Duodenal mucosa (tissue), 2 donors: ENCODE results near the gene SVIL.
"Not testable (repeated sequence)": the region's sequence is repeated elsewhere in the genome, so short reads cannot be mapped to it uniquely, and the experiment has no call there.

Source experiments
- H3K27ac ChIP-seq: one replicate; pipeline ENCODE4 v1.7.0; 2013; ENCODE audit warnings: low read depth, low read length
- H3K27me3 ChIP-seq, 2 donors: one replicate each; pipeline ENCODE4 v1.7.0; 2013; ENCODE audit warnings: low read length in 2 of 2, control low read depth in 1 of 2; ENCODE audit not compliant: insufficient read depth in 2 of 2, control insufficient read depth in 1 of 2
- H3K36me3 ChIP-seq, 2 donors: one replicate each; pipeline ENCODE4 v1.7.0; 2013; ENCODE audit warnings: low read length in 2 of 2, control low read depth in 1 of 2; ENCODE audit not compliant: insufficient read depth in 2 of 2, control insufficient read depth in 1 of 2
- H3K4me1 ChIP-seq, 2 donors: one replicate each; pipeline ENCODE4 v1.7.0; 2013; ENCODE audit warnings: low read length in 2 of 2, control low read depth in 1 of 2; ENCODE audit not compliant: insufficient read depth in 2 of 2, control insufficient read depth in 1 of 2
- H3K4me3 ChIP-seq, 2 donors: one replicate each; pipeline ENCODE4 v1.7.0; 2013; ENCODE audit warnings: low read length in 2 of 2, low read depth in 1 of 2
- H3K9ac ChIP-seq, 2 donors: one replicate each; pipeline ENCODE4 v1.7.0; 2013; ENCODE audit warnings: low read length in 2 of 2, low read depth in 1 of 2
- H3K9me3 ChIP-seq, 2 donors: one replicate each; pipeline ENCODE4 v1.7.0; 2013; ENCODE audit warnings: low read length in 2 of 2, control low read depth in 1 of 2; ENCODE audit not compliant: control insufficient read depth in 1 of 2

SVIL gene

DNA sequence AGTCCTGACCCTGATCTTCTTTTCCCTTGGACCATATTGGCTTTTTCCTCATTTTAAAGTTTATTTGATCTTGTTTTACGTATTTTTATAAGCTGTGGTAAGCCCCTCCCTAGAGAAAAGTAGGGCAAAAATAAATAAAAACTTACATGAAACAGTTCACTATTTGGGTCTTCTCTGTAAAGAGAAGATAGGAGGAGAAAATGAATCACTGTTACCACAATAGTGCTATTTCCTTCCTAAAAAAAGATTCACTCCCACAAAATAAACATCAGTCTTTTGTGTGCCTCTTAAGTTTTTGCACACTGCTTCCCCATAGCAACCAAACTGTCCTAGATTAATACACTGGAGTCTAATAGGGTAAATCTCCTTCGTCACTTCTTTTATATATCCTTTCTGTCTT, 1.4 kb upstream of the SVIL start:
- Histone ChIP-seq H3K27me3 (no peaks in the 10 kb centered on the region), H3K4me1 (peaks cover 10 to 15% of the 10 kb centered on the region in 2 donors), H3K9me3 (no peaks in the 10 kb centered on the region), H3K9ac (no peak overlapping the region), H3K4me3 (no peak overlapping the region), H3K27ac (no peak overlapping the region), H3K36me3 (no peaks in the 10 kb centered on the region)

DNA sequence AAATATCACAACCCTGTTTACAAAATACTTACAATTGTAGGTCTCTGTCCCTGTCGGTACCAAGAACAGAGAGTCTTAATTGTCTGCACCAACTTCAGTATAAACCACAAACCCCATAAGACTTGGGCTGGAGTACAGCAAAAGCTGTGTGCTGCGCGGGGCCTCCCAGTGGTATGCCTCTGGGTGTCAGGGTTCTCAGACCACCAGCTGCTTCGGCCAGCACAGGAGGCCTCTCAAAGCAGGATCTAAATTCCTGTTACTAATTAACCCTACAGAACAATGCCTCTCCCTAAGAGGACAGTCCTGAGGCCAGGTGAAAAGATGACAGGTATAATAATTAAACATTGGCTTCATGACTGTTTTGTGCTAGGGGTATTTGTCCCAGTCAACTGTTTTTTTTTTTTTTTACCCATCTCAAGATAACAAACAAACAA, 957 bp upstream of the SVIL start:
- Histone ChIP-seq H3K9ac (peak overlapping the region in 1 of 2 donors; percentile 15), H3K36me3 (no peaks in the 10 kb centered on the region), H3K27ac (no peak overlapping the region), H3K4me1 (peaks cover 10 to 19% of the 10 kb centered on the region in 2 donors), H3K9me3 (no peaks in the 10 kb centered on the region), H3K27me3 (no peaks in the 10 kb centered on the region), H3K4me3 (no peak overlapping the region)

DNA sequence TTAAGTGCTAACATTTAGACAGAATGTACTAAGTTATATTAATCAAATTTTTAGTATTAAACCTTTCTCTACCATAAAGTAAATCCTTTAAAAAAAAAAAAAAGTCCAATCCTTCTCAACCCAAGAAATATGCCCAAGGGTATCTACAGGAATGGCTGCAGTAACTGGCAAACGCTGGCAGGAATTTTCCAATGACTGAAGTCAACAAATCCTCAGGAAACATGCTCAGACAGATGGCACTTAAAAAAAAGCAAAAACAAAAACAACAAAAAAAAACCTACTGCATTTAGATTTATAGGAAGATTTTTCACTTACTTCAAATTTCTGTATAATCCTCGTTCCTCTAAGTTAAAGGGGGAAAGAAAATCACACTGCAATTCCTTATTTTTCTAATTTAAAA, 666 bp downstream of the SVIL start:
- H3K9me3 ChIP-seq, result no peaks in the 10 kb centered on the region
- peak overlapping the region in 1 of 2 donors; percentile 5 for H3K4me3 ChIP-seq
- no peaks in the 10 kb centered on the region for H3K36me3 ChIP-seq
- H3K4me1 ChIP-seq, result peaks cover 10 to 28% of the 10 kb centered on the region in 2 donors
- no peak overlapping the region for H3K27ac ChIP-seq
- H3K27me3 ChIP-seq, result no peaks in the 10 kb centered on the region
- H3K9ac ChIP-seq, result no peak overlapping the region

DNA sequence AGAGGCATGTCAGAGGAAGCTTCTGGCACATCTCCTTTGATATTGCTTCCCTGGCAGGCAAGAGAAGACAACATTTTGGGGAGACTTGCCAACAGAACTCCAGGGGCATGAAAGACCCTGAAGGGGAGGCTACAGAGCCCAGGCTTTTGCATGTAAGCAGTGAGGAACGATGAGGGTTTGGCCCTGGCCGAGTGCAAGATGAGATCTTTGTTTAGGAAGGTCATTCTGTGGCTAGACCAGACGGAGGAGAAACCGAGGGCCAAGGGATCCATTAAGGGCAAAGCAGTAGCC, 3.8 kb downstream of the SVIL start:
- no peak overlapping the region for H3K27ac ChIP-seq
- no peak overlapping the region for H3K9ac ChIP-seq
- H3K4me3 ChIP-seq, result peak overlapping the region in 1 of 2 donors; percentile 6
- no peaks in the 10 kb centered on the region for H3K36me3 ChIP-seq
- peaks cover 7 to 28% of the 10 kb centered on the region in 2 donors for H3K4me1 ChIP-seq
- no peaks in the 10 kb centered on the region for H3K9me3 ChIP-seq
- no peaks in the 10 kb centered on the region for H3K27me3 ChIP-seq

DNA sequence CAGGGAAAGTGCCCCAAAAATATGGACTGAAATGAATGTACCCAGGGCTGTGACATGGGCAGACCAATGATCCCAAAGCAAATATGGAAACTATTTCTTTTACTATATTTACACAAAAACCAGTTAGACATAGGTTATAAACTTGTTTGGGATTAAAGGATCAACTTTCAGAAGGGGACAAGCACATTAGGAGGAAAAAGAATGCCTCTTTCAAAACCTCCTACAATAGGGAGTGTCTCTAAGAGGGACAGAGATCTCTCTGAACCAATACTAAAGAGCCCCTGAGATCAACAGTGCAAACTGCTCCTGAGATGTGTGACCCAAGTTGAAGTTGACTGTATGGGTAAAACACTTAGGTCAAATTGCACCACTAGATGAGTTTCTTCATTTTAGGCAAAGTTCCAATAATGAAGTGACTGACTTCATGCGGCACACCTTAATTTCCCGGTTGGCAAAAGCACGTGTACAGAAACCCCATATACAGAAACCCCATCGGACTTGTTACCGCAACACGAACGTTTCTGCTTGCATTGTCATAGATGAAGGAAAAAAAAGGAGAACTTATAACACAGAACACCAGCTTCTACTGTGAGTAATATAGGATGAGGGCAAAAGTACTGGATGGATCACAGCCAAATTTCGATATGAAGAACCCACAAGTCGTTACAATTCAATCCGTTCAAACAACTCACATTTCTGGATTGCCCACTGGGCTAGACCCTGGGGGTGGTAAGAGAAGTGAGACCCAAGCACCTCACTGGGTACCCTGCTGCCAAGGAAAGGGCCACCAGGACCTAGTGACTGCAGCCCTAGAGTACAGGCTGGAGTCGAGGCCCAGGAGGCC, 4.3 kb downstream of the SVIL start:
- H3K4me3 ChIP-seq, result peak overlapping the region in 1 of 2 donors; percentile 6
- no peak overlapping the region for H3K27ac ChIP-seq
- no peak overlapping the region for H3K9ac ChIP-seq
- no peaks in the 10 kb centered on the region for H3K9me3 ChIP-seq
- H3K4me1 ChIP-seq, result peaks cover 1 to 22% of the 10 kb centered on the region in 2 donors
- no peaks in the 10 kb centered on the region for H3K36me3 ChIP-seq
- H3K27me3 ChIP-seq, result no peaks in the 10 kb centered on the region

DNA sequence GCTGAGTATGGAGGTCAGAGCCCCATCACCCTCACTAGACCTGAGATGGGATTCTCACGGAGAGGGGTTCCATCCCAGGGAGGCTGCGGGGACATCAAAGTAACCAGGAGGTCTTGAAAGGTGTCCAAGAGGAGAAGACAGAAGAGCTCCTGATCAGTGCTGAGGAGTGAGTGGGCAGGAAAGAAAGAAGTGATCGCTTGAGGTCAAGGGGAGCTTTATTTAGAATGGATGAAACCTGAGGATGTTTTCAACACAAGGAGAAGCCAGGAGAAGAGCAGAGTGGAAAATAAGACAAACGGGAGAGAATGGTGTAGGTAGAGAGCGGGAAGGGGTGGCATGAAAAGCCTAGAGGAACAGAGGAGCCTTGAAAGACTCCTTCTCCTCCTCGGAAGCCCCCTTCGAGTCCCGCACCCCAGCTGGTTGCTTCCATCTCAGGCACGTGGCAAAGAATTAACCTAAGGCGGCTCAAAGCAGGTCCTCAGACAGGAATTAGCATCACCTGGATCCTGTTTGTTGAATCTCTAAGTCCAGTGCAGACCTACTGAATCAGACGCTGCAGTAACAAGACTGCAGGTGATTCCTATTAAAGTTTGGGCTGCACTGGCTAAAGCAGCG, 5.8 kb downstream of the SVIL start:
- H3K9me3 ChIP-seq, result no peaks in the 10 kb centered on the region
- H3K27ac ChIP-seq, result no peak overlapping the region
- H3K36me3 ChIP-seq, result no peaks in the 10 kb centered on the region
- no peak overlapping the region for H3K4me3 ChIP-seq
- no peak overlapping the region for H3K9ac ChIP-seq
- H3K4me1 ChIP-seq, result peaks cover 0 to 20% of the 10 kb centered on the region in 2 donors
- H3K27me3 ChIP-seq, result no peaks in the 10 kb centered on the region

DNA sequence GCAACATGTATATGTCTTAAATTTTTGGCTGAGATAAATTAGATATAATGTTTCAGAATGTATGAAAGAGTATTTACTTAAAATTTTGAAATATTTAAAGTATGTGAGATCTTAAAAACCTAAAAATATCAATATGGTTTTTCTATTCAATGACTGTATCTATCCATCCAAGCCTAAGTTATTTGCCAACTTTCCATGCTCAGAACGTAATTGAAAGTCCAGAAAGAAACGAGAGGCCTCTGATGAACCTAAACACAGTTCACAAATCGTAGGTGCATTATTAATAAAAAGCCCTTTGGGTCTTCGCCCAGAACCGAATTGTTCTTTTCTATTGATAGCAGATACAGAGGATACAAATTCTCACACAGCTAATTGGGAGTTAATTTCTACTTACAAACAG, 6.5 kb downstream of the SVIL start:
- Histone ChIP-seq H3K36me3 (no peaks in the 10 kb centered on the region), H3K9ac (no peak overlapping the region), H3K27me3 (no peaks in the 10 kb centered on the region), H3K9me3 (no peaks in the 10 kb centered on the region), H3K4me1 (peaks cover 0 to 20% of the 10 kb centered on the region in 2 donors), H3K4me3 (no peak overlapping the region), H3K27ac (no peak overlapping the region)

DNA sequence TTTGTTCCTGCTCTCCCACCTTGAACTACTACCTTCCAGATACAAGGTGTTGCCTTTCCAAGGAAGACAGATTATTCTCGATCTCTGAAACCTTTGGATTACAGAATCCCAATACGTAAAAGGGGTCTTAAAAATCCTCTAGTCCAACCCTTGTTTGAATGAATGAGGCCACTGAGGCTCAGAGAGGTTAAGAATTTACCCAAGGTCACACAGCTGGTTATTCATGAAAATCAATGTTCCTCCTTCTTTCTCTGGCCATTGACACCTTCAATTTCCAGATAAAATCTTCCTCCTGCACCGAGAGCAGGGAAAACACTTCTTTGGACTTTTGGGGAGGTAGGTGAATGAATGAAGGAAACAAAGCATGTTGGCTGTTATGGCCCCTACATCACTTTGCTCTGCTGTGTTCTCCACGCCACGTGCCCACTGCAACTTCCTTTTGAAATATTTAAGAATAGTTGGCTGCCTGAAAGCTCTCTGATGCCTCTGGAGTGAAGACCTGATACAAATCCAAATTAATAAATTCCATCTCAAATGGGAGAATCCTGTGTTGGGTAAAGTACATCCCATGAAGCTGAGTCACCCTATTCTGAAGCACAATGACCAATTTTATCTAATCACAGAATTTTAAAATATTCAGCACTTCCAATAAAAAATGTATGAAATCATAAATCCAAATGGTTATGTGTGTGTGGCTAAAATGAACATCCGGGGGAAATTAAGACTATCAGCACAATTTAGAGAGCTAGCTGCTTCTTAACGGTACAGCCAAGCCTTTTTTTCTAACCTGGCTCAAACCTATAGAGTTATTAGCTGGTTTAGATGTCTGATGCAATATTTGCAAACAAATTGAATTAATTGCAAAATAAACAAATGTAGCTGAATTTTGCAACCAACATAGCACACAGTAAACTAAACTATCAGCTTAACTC, 7.3 kb downstream of the SVIL start:
- H3K36me3 ChIP-seq, result no peaks in the 10 kb centered on the region
- H3K9me3 ChIP-seq, result no peaks in the 10 kb centered on the region
- H3K4me3 ChIP-seq, result no peak overlapping the region
- H3K4me1 ChIP-seq, result peaks cover 0 to 20% of the 10 kb centered on the region in 2 donors
- no peak overlapping the region for H3K9ac ChIP-seq
- H3K27me3 ChIP-seq, result no peaks in the 10 kb centered on the region
- no peak overlapping the region for H3K27ac ChIP-seq

DNA sequence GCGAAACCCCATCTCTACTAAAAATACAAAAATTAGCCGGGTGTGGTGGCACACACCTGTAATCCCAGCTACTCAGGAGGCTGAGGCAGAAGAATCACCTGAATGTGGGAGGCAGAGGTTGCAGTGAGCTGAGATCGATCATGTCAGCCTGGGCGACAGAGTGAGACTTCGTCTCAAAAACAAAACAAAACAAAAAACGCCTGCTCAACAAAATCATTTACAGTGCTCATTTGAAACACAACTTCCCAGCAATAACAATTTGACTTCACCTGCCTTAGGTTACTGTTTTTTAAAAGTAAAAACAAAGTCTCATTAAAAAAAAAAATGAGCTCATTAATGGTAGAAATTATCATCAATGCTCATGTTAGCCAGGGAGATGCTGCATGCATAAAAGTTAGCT, 10.4 kb downstream of the SVIL start:
- not testable (repeated sequence) for H3K9me3 ChIP-seq, H3K4me3 ChIP-seq, H3K27ac ChIP-seq, H3K36me3 ChIP-seq, H3K9ac ChIP-seq, H3K27me3 ChIP-seq, H3K4me1 ChIP-seq

DNA sequence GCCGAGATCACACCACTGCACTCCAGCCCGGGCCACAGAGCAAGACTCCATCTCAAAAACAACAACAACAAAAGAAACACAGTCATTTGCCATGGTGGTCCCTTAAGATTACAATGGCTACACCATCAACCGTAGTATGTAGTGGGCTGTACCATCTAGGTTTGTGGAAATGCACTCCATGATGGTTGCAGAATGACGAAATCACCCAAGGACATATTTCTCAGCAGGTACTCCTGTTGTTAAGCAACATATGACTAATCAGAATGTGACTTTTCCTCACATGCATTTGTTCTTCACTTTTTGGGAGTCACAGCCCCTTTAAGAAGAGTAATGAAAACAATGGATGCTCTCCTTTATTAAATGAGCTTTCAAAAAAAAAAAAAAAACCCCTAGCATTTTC, 11.0 kb downstream of the SVIL start:
- Histone ChIP-seq H3K27ac (no peak overlapping the region), H3K4me3 (no peak overlapping the region), H3K9me3 (no peaks in the 10 kb centered on the region), H3K36me3 (no peaks in the 10 kb centered on the region), H3K4me1 (peaks cover 0 to 8% of the 10 kb centered on the region in 2 donors), H3K9ac (no peak overlapping the region), H3K27me3 (no peaks in the 10 kb centered on the region)
